Umbilical cord (tissue), 2 donors: ENCODE data around the gene CYFIP1. TPM values are rescaled to one million over a fixed set of nuclear protein-coding genes. Genes with fewer than 3 reads are reported as not detected.

Experiments used
- DNase-seq: peaks from one replicate; pipeline ENCODE4 v3.0.0-alpha.2; 2015; ENCODE audit warnings: low spot score
- total RNA-seq: library from RNA; depleted of rRNA; stranded (reverse); fragments of >200 nt; gene quantifications from one replicate; pipeline ENCODE4 v1.2.3, GENCODE V29; 2014; ENCODE audit warnings: low replicate concordance; ENCODE audit not compliant: insufficient read depth

CYFIP1 gene
- total RNA-seq, 1 donor from 2014 or later: 134 TPM

- DNase-seq: no peak
Measured at GRCh38 chr15:22968366-22968765, 11.8 kb downstream of the CYFIP1 start.

- DNase-seq: no peak
Measured at GRCh38 chr15:22967084-22967770, 12.9 kb downstream of the CYFIP1 start.

- no peak for DNase-seq
Measured at GRCh38 chr15:22966321-22967083, 13.7 kb downstream of the CYFIP1 start.

GRCh38 chr15:22963641-22964040, 16.5 kb downstream of the CYFIP1 start:
- DNase-seq: no peak

- DNase-seq: no peak
Measured at GRCh38 chr15:22962611-22963010, 17.6 kb downstream of the CYFIP1 start.

GRCh38 chr15:22961762-22962161, 18.4 kb downstream of the CYFIP1 start:
- DNase-seq: peak; percentile 66

GRCh38 chr15:22960556-22960955, 19.6 kb downstream of the CYFIP1 start:
- DNase-seq: no peak

GRCh38 chr15:22960126-22960525, 20.0 kb downstream of the CYFIP1 start:
- DNase-seq: no peak

GRCh38 chr15:22959321-22960101, 20.7 kb downstream of the CYFIP1 start:
- DNase-seq: no peak

GRCh38 chr15:22958487-22959280, 21.5 kb downstream of the CYFIP1 start:
- DNase-seq: no peak

- peak; percentile 39 for DNase-seq
Measured at GRCh38 chr15:22956978-22957260, 23.2 kb downstream of the CYFIP1 start.

- DNase-seq: no peak
Measured at GRCh38 chr15:22956257-22956977, 23.8 kb downstream of the CYFIP1 start.

- no peak for DNase-seq
Measured at GRCh38 chr15:22955544-22956119, 24.5 kb downstream of the CYFIP1 start.

- DNase-seq: no peak
Measured at GRCh38 chr15:22954798-22955543, 25.2 kb downstream of the CYFIP1 start.

- no peak for DNase-seq
Measured at GRCh38 chr15:22954326-22954725, 25.8 kb downstream of the CYFIP1 start.

- no peak for DNase-seq
Measured at GRCh38 chr15:22952796-22953579, 27.2 kb downstream of the CYFIP1 start.

GRCh38 chr15:22951381-22952280, 28.5 kb downstream of the CYFIP1 start:
- DNase-seq: no peak

GRCh38 chr15:22951031-22951380, 29.2 kb downstream of the CYFIP1 start:
- no peak for DNase-seq
